HCT116 (cell line): ENCODE results near the gene NCKAP5.
"Not testable (repeated sequence)": the region's sequence is repeated elsewhere in the genome, so short reads cannot be mapped to it uniquely, and the experiment has no call there.

Experiments
- CEBPB ChIP-seq: IDR thresholded peaks from 2 replicates; pipeline ENCODE4 v1.6.1; 2012; ENCODE audit warnings: low read depth
- EGR1 ChIP-seq: IDR thresholded peaks from 2 replicates; pipeline ENCODE4 v1.6.1; 2012; ENCODE audit warnings: low read depth
- EZH2 ChIP-seq: fragments of 200-600 bp; sonication (generic); IDR thresholded peaks from 2 replicates; pipeline ENCODE4 v1.6.1; 2017; ENCODE audit warnings: antibody characterized with exemption, mixed run types
- EZH2phosphoT487 ChIP-seq: fragments of 200-600 bp; IDR thresholded peaks from 2 replicates; pipeline ENCODE4 v1.6.1; 2018; ENCODE audit warnings: antibody characterized with exemption, borderline replicate concordance
- POLR2A ChIP-seq: IDR thresholded peaks from 2 replicates; pipeline ENCODE4 v1.7.0; 2011; ENCODE audit warnings: borderline replicate concordance; ENCODE audit not compliant: insufficient read depth, insufficient read length; ENCODE audit errors: extremely low read depth
- SIN3A ChIP-seq: IDR thresholded peaks from 2 replicates; pipeline ENCODE4 v1.6.1; 2012; ENCODE audit warnings: low read depth
- SP1 ChIP-seq: IDR thresholded peaks from 2 replicates; pipeline ENCODE4 v1.6.1; 2012; ENCODE audit warnings: low read depth
- SRF ChIP-seq: IDR thresholded peaks from 2 replicates; pipeline ENCODE4 v1.6.1; 2012; ENCODE audit warnings: low read depth
- YY1 ChIP-seq: IDR thresholded peaks from 2 replicates; pipeline ENCODE4 v1.6.1; 2011; ENCODE audit warnings: low read length, low read depth, moderate library complexity, mild to moderate bottlenecking; ENCODE audit not compliant: insufficient replicate concordance; ENCODE audit errors: extremely low read depth
- ZFX ChIP-seq: fragments of 450-650 bp; IDR thresholded peaks from 2 replicates; pipeline ENCODE4 v1.6.1; 2017
- TF ChIP-seq, protein P1 (sequence below), 3 experiments: fragments of 200-600 bp in 1 of 3; sonication (generic) in 1 of 3; IDR thresholded peaks in 2 of 3; conservative IDR thresholded peaks in 1 of 3; 2 replicates each; pipeline ENCODE4 v1.5.1; 2012 to 2017; ENCODE audit warnings: low read depth in 2 of 3, low read length in 2 of 3, antibody characterized with exemption in 1 of 3, borderline replicate concordance in 1 of 3, control low read depth in 1 of 3, mild to moderate bottlenecking in 1 of 3, mixed read lengths in 1 of 3, mixed run types in 1 of 3, moderate library complexity in 1 of 3; ENCODE audit not compliant: insufficient read depth in 1 of 3
- TF ChIP-seq, protein P2 (sequence below): IDR thresholded peaks from 2 replicates; pipeline ENCODE4 v1.6.1; 2012; ENCODE audit warnings: low read depth

DNA sequence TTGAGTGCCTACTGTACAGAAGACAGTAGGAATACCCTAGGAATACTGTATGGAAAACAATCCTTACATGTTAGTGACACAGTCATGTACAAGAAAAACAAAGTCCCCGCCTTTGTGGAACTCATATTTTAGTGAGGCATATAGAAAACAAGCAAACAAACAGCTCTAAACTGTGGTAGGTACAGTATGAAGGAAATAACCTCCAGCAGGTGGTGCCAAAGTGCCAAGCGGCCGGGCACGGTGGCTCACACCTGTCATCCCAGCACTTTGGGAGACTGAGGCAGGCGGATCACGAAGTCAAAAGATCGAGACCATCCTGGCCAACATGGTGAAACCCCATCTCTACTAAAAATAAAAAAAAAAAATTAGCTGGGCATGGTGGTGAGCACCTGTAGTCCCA, 48.6 kb downstream of the NCKAP5 start:
- not testable (repeated sequence) for TF ChIP-seq SRF, SP1, CEBPB, EZH2, YY1, SIN3A, POLR2A, EGR1, ZFX, EZH2phosphoT487
- TF ChIP-seq, protein P1, sequence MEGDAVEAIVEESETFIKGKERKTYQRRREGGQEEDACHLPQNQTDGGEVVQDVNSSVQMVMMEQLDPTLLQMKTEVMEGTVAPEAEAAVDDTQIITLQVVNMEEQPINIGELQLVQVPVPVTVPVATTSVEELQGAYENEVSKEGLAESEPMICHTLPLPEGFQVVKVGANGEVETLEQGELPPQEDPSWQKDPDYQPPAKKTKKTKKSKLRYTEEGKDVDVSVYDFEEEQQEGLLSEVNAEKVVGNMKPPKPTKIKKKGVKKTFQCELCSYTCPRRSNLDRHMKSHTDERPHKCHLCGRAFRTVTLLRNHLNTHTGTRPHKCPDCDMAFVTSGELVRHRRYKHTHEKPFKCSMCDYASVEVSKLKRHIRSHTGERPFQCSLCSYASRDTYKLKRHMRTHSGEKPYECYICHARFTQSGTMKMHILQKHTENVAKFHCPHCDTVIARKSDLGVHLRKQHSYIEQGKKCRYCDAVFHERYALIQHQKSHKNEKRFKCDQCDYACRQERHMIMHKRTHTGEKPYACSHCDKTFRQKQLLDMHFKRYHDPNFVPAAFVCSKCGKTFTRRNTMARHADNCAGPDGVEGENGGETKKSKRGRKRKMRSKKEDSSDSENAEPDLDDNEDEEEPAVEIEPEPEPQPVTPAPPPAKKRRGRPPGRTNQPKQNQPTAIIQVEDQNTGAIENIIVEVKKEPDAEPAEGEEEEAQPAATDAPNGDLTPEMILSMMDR (IDR thresholded peaks at IDR 0.05 in 2 of 3, conservative IDR thresholded peaks at IDR 0.05 in 1 of 3; ENCODE audit: borderline replicate concordance in 1 of 3, insufficient read depth in 1 of 3, low read depth in 2 of 3, low read length in 2 of 3): peak; percentile 32 to 41 (median 40); a peak in 5 of 6 replicates
- TF ChIP-seq, protein P2, sequence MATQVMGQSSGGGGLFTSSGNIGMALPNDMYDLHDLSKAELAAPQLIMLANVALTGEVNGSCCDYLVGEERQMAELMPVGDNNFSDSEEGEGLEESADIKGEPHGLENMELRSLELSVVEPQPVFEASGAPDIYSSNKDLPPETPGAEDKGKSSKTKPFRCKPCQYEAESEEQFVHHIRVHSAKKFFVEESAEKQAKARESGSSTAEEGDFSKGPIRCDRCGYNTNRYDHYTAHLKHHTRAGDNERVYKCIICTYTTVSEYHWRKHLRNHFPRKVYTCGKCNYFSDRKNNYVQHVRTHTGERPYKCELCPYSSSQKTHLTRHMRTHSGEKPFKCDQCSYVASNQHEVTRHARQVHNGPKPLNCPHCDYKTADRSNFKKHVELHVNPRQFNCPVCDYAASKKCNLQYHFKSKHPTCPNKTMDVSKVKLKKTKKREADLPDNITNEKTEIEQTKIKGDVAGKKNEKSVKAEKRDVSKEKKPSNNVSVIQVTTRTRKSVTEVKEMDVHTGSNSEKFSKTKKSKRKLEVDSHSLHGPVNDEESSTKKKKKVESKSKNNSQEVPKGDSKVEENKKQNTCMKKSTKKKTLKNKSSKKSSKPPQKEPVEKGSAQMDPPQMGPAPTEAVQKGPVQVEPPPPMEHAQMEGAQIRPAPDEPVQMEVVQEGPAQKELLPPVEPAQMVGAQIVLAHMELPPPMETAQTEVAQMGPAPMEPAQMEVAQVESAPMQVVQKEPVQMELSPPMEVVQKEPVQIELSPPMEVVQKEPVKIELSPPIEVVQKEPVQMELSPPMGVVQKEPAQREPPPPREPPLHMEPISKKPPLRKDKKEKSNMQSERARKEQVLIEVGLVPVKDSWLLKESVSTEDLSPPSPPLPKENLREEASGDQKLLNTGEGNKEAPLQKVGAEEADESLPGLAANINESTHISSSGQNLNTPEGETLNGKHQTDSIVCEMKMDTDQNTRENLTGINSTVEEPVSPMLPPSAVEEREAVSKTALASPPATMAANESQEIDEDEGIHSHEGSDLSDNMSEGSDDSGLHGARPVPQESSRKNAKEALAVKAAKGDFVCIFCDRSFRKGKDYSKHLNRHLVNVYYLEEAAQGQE: not testable (repeated sequence)
